GM12873 (cell line): ENCODE data around the gene SERPIND1.

ENCODE experiments used
- TF ChIP-seq, protein P1 (sequence below): IDR thresholded peaks from 2 replicates; pipeline ENCODE4 v1.5.1; 2012; ENCODE audit warnings: low read depth, mild to moderate bottlenecking, moderate library complexity, low read length, control low read depth; ENCODE audit not compliant: insufficient read depth; ENCODE audit errors: missing control alignments

SERPIND1 gene

DNA sequence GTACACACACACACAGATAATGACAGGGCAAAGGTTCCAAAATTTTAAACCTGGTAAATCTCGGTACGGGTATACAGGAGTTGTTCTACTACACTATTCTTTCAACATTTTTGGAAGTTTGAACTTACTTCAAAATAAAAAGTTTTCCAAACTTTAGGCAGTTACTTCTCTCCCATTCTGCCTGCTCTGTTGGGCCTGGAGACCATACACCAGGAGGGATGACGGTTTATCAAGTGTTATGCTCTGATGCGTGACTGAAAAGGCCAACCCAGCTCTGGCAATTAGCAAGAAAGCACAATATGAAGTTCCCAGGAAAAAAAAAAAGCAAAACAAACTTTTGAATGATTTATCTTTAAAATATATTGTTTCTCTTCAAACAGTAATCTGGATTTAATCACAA lies 969 bp downstream of the SERPIND1 start:
- TF ChIP-seq, protein P1, sequence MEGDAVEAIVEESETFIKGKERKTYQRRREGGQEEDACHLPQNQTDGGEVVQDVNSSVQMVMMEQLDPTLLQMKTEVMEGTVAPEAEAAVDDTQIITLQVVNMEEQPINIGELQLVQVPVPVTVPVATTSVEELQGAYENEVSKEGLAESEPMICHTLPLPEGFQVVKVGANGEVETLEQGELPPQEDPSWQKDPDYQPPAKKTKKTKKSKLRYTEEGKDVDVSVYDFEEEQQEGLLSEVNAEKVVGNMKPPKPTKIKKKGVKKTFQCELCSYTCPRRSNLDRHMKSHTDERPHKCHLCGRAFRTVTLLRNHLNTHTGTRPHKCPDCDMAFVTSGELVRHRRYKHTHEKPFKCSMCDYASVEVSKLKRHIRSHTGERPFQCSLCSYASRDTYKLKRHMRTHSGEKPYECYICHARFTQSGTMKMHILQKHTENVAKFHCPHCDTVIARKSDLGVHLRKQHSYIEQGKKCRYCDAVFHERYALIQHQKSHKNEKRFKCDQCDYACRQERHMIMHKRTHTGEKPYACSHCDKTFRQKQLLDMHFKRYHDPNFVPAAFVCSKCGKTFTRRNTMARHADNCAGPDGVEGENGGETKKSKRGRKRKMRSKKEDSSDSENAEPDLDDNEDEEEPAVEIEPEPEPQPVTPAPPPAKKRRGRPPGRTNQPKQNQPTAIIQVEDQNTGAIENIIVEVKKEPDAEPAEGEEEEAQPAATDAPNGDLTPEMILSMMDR = no peak

DNA sequence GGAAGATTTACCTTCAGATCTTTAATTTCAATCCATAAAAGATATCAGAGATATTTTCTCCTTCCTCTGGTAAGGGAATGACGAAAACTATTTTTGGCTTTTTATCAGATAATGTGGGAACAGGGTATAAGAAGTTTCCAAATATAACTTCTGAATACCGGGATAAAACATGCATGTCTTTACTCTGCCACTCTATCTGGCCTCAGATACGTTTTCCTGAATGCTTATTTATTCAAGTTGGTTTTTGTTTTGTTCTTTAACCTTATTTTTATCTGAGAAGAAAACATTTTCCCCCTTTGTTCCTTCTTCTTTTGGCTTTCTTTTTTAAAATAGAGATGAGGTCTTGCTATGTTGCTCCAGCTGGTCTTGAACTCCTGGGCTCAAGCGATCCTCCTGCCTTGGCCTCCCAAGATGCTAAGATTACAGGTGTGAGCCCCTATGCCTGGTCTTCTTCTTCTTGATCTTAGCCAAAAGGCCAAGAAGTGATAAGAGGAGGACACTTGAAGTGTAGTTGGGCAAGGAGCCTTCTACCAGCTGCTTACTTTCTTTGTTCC lies 1.5 kb downstream of the SERPIND1 start:
- TF ChIP-seq, protein P1 = no peak

DNA sequence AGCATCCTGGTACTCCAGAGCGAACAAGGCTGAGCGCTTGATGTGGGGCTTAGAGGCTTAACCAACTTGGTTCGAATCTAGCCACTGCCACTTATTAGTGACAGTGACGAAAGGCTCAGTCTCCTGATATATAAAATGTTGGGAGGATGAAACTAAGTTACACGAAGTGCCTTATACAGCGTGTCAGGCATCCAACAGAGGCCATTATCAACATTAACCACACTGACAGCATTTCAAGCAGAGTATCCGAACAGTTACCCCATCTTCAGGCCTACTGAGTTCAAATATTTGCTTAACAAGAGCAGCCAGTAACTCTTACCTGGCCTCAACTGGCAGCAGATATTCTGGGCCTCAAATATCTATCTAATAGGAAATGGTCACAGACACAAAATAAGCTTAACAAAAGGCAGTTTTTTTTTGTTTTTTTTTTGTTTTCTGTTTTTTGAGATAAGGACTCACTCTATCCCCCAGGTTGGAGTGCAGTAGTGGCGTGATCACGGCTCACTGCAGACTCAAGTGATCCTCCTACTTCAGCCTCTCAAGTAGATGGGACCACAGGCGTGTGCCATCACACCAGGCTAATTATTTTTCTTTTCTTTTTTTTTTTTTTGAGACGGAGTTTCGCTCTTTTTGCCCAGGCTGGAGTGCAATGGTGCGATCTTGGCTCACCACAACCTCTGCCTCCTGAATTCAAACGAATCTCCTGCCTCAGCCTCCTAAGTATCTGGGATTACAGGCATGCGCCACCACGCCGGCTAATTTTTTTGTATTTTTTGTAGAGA lies 2.9 kb downstream of the SERPIND1 start:
- TF ChIP-seq, protein P1 = no peak

DNA sequence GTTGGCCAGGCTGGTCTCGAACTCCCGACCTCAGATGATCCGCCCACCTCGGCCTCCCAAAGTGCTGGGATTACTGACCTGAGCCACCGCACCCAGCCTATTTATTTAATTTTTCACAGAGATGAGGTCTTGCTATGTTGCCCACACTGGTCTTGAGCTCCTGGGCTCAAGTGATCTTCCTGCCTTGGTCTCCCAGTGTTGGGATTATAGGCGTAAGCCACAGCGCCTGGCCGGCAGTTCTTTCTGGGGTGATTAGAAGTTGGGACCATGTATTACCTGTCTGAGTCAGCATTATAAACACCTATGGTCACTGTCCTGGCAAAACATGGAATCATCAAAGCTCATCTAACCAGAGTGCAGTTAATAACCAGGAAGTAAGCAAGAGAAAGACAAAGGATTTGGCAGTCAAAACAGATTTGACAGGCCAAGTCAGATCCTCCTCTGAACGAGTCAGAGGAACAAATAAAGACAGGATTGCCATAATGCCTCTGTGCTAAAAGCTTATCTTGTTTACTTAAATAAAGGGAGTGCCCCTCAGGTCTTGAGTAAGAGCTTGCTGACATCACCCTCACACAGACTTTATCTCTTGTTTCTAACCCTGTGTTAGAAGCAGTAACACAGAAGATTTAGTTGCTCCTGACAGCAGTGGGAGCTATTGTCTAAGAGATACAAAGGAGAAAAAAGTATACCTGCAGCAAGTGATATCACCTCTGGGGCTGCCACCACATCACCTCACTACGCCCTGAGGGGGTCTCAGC lies 3.7 kb downstream of the SERPIND1 start:
- TF ChIP-seq, protein P1 = no peak

DNA sequence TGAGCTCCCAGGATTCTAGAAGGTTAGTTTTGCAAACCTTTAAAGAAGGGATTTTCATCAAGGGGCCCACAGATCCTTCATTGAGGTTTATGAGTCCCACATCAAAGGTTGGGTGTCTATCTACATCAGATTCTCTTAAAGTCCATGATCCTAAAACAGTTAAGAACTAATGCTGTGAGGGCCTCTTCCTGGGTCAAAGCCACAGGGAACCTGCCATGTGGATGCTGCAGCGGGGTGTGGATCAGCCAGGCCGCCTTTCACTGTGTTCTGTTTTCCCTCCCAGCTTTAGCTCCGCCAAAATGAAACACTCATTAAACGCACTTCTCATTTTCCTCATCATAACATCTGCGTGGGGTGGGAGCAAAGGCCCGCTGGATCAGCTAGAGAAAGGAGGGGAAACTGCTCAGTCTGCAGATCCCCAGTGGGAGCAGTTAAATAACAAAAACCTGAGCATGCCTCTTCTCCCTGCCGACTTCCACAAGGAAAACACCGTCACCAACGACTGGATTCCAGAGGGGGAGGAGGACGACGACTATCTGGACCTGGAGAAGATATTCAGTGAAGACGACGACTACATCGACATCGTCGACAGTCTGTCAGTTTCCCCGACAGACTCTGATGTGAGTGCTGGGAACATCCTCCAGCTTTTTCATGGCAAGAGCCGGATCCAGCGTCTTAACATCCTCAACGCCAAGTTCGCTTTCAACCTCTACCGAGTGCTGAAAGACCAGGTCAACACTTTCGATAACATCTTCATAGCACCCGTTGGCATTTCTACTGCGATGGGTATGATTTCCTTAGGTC lies 5.3 kb downstream of the SERPIND1 start:
- TF ChIP-seq, protein P1 = no peak

DNA sequence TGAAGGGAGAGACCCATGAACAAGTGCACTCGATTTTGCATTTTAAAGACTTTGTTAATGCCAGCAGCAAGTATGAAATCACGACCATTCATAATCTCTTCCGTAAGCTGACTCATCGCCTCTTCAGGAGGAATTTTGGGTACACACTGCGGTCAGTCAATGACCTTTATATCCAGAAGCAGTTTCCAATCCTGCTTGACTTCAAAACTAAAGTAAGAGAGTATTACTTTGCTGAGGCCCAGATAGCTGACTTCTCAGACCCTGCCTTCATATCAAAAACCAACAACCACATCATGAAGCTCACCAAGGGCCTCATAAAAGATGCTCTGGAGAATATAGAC lies 5.9 kb downstream of the SERPIND1 start:
- TF ChIP-seq, protein P1 = no peak

DNA sequence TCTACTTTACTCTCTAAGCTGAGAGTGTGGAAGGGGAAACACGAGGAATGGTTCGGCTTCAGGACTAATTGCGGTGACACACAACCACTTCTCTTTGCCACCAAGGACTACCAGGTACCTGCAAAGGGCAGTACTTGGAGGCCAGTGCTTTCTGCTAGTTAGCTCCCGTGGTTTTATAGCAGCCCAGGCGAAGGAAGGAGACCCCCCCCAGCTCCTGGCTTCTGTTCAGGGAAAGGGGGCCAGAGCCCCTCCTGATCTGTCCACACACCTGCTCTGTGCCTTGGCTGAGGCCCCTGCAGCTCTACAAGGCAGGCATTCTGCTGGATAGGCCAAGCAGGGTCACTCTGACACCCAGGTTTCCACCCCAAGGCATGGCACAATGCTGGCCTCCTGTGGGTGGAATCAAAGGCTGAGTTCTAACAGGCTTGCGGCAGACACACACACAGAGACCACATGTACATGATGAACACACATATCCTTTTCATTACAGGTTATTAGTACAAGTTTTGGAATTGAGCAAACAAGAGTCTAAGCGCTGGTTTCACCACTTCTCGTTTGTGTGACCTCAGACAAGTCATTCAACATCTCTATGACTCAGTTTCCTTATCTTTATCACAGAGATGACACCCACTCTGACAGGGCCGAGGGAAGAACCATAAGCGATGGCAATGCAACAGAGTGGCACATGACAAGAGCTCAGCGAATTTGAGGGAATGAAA lies 7.5 kb downstream of the SERPIND1 start:
- TF ChIP-seq, protein P1 = no peak
